Measurements from ENCODE around the gene ABLIM3. TPM values are rescaled to one million over a fixed set of nuclear protein-coding genes. Genes with fewer than 3 reads are reported as not detected.

ABLIM3 gene
- total RNA-seq, 1 donor from 2014 or later, result 3.7 TPM

DNA sequence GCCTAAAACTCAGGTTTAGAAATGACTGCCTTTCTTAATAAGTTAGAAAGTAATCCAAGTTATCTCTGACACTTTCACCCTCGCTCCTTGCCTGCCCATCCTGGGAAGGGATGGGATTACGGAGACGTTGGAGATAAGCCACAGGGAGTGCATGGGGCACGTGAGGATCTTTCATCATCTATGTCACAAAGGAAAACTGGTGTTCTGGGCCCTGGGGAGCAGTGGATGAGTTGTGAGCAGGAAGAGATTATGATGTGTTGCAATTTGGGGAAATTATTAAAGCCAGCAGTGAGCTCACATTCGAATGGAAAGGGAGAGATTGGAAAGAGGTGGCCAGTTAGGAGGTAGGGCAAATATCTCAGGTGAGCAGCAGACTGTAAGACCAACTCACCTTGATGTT, 143.2 kb downstream of the ABLIM3 start:
- H3K27me3 ChIP-seq (ENCODE audit: control insufficient read depth, insufficient read depth, low read length), result no peaks in the 10 kb centered on the region
- H3K36me3 ChIP-seq (ENCODE audit: control insufficient read depth, insufficient read depth, low read length), result no peaks in the 10 kb centered on the region
- peak; percentile 82 for DNase-seq (ENCODE audit: low read depth)
- FAIRE-seq, result no peak
- H3K4me3 ChIP-seq (ENCODE audit: low read depth, low read length), result no peak overlapping the region
- TF ChIP-seq CTCF (IDR thresholded peaks at IDR 0.05; ENCODE audit: insufficient read depth, low read length, severe bottlenecking), result no peak

DNA sequence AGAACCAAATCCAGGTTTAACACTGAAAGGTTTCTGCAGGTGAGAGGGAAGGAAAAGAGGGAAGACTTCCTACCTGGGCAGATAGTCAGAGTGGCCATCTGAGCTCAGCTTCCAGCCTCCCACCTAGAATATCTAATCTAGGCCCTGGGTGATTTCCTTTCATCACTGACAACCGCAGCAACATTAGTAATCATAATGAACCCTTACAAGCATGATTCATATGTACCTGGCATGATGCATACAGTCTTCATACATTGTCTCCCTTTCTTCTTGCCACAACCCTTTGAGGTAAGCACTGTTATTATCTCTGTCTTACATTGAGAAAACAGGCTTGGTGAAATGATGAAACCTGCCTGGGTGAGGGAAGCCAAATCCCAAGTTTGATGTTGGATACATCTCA, 143.9 kb downstream of the ABLIM3 start:
- H3K4me3 ChIP-seq (ENCODE audit: low read depth, low read length), result no peak overlapping the region
- no peaks in the 10 kb centered on the region for H3K36me3 ChIP-seq (ENCODE audit: control insufficient read depth, insufficient read depth, low read length)
- DNase-seq (ENCODE audit: low read depth) (peak; percentile 97), FAIRE-seq (peak; percentile 99)
- H3K27me3 ChIP-seq (ENCODE audit: control insufficient read depth, insufficient read depth, low read length), result no peaks in the 10 kb centered on the region
- no peak for TF ChIP-seq CTCF (IDR thresholded peaks at IDR 0.05; ENCODE audit: insufficient read depth, low read length, severe bottlenecking)

DNA sequence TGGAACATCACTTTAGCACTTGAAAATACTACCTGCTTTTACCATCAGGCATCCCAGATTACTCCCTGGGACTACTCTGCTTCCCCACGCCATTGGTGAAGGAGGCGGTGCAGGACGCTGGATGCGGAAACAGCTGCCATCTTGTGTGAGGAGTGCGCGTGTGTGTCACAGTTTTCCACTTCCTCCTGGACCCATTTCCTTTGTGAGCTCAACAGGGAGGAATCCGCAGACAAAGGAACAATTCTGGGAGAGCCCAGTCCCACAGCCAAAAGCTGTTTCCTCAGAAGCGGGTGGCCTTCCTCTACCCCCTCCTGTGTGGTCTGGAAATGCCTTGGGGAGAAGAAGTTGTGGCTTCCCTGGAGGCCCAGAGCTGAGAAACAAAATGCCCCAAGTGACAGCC, 147.1 kb downstream of the ABLIM3 start:
- H3K4me3 ChIP-seq (ENCODE audit: low read depth, low read length), result no peak overlapping the region
- DNase-seq (ENCODE audit: low read depth), result no peak
- FAIRE-seq, result no peak
- no peaks in the 10 kb centered on the region for H3K36me3 ChIP-seq (ENCODE audit: control insufficient read depth, insufficient read depth, low read length)
- no peak for TF ChIP-seq CTCF (IDR thresholded peaks at IDR 0.05; ENCODE audit: insufficient read depth, low read length, severe bottlenecking)
- H3K27me3 ChIP-seq (ENCODE audit: control insufficient read depth, insufficient read depth, low read length), result no peaks in the 10 kb centered on the region

DNA sequence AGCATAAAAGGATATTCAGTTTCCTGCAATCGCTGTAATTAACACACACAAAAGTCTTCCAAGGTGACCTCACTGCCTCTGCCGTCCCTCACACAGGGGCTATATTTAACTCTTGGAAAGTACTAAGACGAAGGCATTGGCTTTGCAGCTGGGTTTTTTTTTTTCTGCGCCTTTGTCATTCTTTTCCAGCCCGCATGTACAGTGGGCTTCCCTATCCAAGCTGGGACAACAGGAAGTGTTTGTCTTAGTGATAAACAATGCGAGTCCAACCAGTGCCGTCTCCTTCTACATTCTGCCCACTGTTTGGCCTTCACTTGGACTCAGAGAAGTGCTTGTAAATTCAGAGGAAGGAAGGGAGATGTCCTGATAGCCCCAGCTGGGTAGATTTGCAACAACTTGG, 148.0 kb downstream of the ABLIM3 start:
- Histone ChIP-seq H3K27me3 (ENCODE audit: control insufficient read depth, insufficient read depth, low read length) (no peaks in the 10 kb centered on the region), H3K4me3 (ENCODE audit: low read depth, low read length) (no peak overlapping the region), H3K36me3 (ENCODE audit: control insufficient read depth, insufficient read depth, low read length) (no peaks in the 10 kb centered on the region)
- DNase-seq (ENCODE audit: low read depth) (no peak), FAIRE-seq (no peak)
- no peak for TF ChIP-seq CTCF (IDR thresholded peaks at IDR 0.05; ENCODE audit: insufficient read depth, low read length, severe bottlenecking)

DNA sequence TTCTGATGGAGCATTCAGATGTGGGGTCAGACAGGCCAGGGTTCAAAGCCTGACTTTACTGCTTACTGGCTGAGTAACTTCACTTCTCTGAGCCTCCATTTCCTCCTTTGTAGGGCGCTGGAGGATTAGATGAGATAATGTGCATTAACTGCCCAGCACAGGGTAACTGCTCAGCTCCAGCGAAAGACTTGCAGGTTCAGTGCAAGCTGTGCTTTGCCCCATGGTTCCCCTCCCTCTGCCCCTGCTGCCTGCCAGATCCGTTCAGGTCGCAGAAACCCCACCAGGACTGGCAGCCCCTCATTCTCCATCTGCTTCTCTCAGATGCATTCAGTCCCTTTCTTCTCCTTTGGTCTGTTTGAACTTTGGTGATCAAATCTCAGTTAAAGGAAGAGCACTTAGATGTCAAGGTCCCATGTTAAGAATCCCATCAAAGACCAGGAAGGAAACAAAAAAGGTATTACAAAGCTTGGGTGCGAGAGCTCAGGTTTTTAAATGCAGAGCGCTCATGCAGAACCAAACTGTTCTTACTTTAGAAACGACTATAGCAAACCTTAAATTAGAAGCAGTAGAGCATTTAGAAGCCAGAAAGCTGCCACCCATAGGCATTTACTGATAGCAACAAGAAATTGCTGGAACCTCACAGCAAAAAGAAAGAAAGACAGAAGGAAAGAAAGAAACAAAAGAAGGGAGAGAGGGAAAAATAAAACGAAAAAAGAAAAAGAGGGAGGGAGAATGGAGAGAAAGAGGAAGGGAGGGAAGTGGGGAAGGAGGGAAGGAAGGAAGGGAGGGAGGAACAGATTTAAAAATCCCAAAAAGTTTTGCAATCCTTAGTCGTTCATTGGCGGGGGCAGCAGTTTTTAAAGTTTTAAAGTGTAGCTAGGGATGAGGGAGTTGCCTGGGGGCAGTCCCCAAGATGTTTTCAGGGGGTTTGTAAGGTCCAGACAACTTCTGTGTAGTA, 153.9 kb downstream of the ABLIM3 start:
- peak; percentile 7 for FAIRE-seq
- H3K4me3 ChIP-seq (ENCODE audit: low read depth, low read length), result no peak overlapping the region
- H3K27me3 ChIP-seq (ENCODE audit: control insufficient read depth, insufficient read depth, low read length), result no peaks in the 10 kb centered on the region
- H3K36me3 ChIP-seq (ENCODE audit: control insufficient read depth, insufficient read depth, low read length), result peaks cover 1% of the 10 kb centered on the region
- no peak for TF ChIP-seq CTCF (IDR thresholded peaks at IDR 0.05; ENCODE audit: insufficient read depth, low read length, severe bottlenecking)
- no peak for DNase-seq (ENCODE audit: low read depth)
